ENCODE results near the gene FANCI. TPM values are rescaled to one million over a fixed set of nuclear protein-coding genes. Genes with fewer than 3 reads are reported as not detected.

FANCI gene
- total and polyA plus RNA-seq, 9 donors, result 12.7 to 23.5 (median 19.0) TPM

DNA sequence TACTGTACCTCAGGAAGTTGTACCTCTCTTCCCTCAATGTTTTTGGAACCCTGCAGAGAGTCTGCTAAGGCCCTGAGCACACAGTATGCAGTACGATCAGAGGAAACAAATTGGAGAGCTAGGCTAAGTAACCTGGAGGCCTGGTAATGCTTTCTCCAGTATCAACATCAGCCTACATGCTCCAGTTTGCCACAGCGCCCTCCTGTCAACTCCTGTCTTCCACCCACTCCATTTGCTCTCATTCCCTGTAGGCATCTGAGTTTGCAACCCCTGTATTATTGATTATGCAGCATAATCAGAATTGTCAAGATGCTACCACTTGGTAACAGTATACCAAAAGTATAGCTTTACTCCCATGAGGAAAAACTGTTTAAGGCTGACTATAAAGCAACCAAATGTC lies 76.4 kb downstream of the FANCI start:
- WGBS (ENCODE audit: insufficient coverage), result 100% methylated on average over 1 of the region's 2 CpGs

DNA sequence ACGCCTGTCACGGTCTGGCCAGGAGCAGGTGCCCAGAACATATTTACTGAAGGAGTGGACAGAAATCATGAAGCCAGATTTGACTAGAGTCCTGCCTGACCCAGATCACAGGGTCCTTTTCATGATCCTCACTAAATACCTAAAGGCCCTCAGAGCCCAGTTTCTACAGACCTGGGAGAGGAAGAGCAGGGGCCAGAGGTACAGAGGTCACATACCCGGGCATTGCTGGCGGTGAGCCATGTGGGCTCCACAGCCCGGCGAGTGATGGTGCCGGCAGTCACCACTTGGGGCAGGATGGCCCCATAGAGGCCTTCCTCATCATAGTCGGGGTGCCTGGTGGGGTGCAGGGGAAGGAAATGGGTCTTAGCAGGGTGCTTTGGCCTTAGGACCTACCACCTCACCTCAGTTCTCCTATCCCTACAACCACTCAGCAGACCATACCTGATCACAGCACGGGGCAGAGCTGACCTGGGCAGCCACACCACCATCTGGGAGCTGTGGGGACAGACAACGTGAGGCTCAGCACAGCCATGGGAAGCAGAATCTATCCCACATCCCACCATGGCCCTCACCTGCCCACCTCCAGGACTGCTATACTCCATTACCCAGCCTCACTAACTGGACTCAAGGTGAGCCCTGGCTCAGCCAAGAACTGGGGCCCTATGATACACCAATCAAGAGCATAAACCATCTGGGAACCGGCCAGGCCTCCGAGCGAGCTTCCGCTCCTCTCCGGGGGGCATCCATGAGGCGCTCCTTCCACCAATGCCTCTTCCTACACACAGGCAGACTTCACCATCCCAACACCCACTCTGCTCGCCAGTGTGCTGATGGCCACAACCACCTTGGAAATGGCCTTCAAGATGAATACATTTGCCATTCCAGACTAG lies 78.0 kb downstream of the FANCI start:
- no peak overlapping the region for H3K27ac ChIP-seq (ENCODE audit: low read length)
- no peaks in the 10 kb centered on the region for H3K9me3 ChIP-seq (replicated peaks; ENCODE audit: control insufficient read depth, low read depth, low read length)
- H3K4me1 ChIP-seq (ENCODE audit: control insufficient read depth, insufficient read depth, low read length), result no peaks in the 10 kb centered on the region
- DNase-seq, result no peak
- no peak overlapping the region for H3K4me3 ChIP-seq (ENCODE audit: low read length)
- no peaks in the 10 kb centered on the region for H3K27me3 ChIP-seq (ENCODE audit: control insufficient read depth, insufficient read depth, low read length)
- H3K36me3 ChIP-seq (ENCODE audit: control insufficient read depth, insufficient read depth, low read length), result peaks cover 93% of the 10 kb centered on the region
- 92% methylated on average over 8 of the region's 17 CpGs for WGBS (ENCODE audit: insufficient coverage)

More for the DNA sequence above, 76.4 kb downstream of the FANCI start:
- no peaks in the 10 kb centered on the region for H3K4me1 ChIP-seq (ENCODE audit: control insufficient read depth, insufficient read depth, low read length)
- H3K27ac ChIP-seq (ENCODE audit: low read length), result no peak overlapping the region
- peaks cover 94% of the 10 kb centered on the region for H3K36me3 ChIP-seq (ENCODE audit: control insufficient read depth, insufficient read depth, low read length)
- no peaks in the 10 kb centered on the region for H3K27me3 ChIP-seq (ENCODE audit: control insufficient read depth, insufficient read depth, low read length)
- no peak overlapping the region for H3K4me3 ChIP-seq (ENCODE audit: low read length)
- no peak for DNase-seq
- no peaks in the 10 kb centered on the region for H3K9me3 ChIP-seq (replicated peaks; ENCODE audit: control insufficient read depth, low read depth, low read length)

DNA sequence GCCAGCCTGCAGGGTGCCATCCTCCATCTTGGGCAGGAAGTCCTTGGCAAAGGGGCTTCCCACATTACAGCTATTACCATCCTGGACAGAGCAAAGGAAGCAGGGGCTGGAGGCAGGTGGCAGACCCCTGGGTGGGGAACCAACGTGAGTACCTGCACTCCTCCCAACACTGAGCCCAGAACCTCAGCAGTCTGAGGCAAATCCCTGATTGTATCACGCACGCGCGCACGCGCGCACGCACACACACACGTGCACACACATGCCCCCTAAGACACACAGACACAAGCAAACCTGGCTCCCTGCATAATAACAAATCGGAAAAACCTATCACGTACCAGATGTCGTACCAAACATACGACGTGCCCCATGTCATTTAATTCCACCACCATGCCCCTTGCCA lies 79.0 kb downstream of the FANCI start:
- 88% methylated on average over 14 of the region's 15 CpGs for WGBS (ENCODE audit: insufficient coverage)
- peaks cover 94% of the 10 kb centered on the region for H3K36me3 ChIP-seq (ENCODE audit: control insufficient read depth, insufficient read depth, low read length)

DNA sequence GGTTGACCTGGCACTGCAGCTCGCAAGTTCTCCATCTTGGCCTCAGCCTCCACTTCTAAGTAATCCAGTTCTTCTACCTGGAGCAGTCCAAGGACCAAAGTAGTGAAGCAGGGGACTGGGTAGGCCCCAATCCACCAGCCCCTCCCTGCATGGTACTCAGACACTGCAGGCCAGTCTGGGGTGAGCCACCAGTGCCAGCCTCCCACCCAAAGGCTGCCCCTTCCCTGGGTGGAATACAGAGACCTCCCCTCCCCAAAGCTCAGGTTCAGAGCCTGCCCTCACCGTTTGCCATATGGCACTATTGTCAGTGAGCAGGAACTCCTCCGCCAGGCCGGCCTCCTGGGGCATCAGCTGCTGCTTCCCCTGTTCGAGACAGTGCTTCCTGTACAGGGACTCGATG lies 80.0 kb downstream of the FANCI start:
- no peak overlapping the region for H3K4me3 ChIP-seq (ENCODE audit: low read length)
- H3K4me1 ChIP-seq (ENCODE audit: control insufficient read depth, insufficient read depth, low read length), result no peaks in the 10 kb centered on the region
- H3K27me3 ChIP-seq (ENCODE audit: control insufficient read depth, insufficient read depth, low read length), result no peaks in the 10 kb centered on the region
- 76% methylated on average over 5 of the region's 6 CpGs for WGBS (ENCODE audit: insufficient coverage)
- peaks cover 96% of the 10 kb centered on the region for H3K36me3 ChIP-seq (ENCODE audit: control insufficient read depth, insufficient read depth, low read length)
- no peak overlapping the region for H3K27ac ChIP-seq (ENCODE audit: low read length)
- no peak for DNase-seq
- H3K9me3 ChIP-seq (replicated peaks; ENCODE audit: control insufficient read depth, low read depth, low read length), result no peaks in the 10 kb centered on the region

More for the DNA sequence above, 79.0 kb downstream of the FANCI start:
- H3K4me1 ChIP-seq (ENCODE audit: control insufficient read depth, insufficient read depth, low read length), result no peaks in the 10 kb centered on the region
- H3K4me3 ChIP-seq (ENCODE audit: low read length), result no peak overlapping the region
- DNase-seq, result no peak
- no peaks in the 10 kb centered on the region for H3K27me3 ChIP-seq (ENCODE audit: control insufficient read depth, insufficient read depth, low read length)
- H3K27ac ChIP-seq (ENCODE audit: low read length), result no peak overlapping the region
- H3K9me3 ChIP-seq (replicated peaks; ENCODE audit: control insufficient read depth, low read depth, low read length), result no peaks in the 10 kb centered on the region

DNA sequence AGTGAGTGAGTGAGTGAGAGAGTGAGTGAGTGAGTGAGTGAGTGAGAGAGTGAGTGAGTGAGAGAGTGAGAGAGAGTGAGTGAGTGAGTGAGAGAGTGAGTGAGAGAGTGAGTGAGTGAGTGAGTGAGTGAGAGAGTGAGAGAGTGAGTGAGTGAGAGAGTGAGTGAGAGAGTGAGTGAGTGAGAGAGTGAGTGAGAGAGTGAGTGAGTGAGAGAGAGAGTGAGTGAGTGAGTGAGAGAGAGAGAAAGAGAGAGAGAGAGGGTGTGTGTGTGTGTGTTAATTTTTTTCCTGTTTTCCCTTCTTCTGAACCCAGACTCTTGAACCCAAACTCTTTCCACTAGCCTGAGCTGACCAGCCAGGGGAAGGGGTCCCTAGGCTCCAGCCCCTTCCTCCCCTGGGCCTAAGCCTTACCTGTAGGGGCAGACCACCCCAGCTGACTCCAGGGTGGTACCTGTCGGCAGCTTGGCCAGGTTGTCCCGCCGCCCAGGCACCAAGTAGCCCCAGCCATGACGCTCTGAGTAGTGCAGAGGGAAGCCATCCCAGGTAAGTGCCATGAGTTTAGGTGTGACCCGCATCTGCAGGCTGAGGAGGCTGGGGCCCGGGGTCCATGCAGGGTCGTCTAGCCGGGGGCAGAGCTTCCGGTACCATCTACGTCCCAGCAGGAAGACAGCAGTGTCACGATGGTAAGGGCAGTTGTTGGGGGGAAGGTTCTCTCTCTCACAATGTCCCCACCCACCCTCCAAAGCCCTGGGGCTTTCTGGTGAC lies 81.4 kb downstream of the FANCI start:
- Histone ChIP-seq H3K27me3 (ENCODE audit: control insufficient read depth, insufficient read depth, low read length) (no peaks in the 10 kb centered on the region), H3K36me3 (ENCODE audit: control insufficient read depth, insufficient read depth, low read length) (peaks cover 96% of the 10 kb centered on the region), H3K4me1 (ENCODE audit: control insufficient read depth, insufficient read depth, low read length) (peaks cover 9% of the 10 kb centered on the region), H3K9me3 (replicated peaks; ENCODE audit: control insufficient read depth, low read depth, low read length) (no peaks in the 10 kb centered on the region), H3K27ac (ENCODE audit: low read length) (no peak overlapping the region), H3K4me3 (ENCODE audit: low read length) (no peak overlapping the region)
- 94% methylated on average over 4 of the region's 11 CpGs for WGBS (ENCODE audit: insufficient coverage)
- DNase-seq, result no peak

DNA sequence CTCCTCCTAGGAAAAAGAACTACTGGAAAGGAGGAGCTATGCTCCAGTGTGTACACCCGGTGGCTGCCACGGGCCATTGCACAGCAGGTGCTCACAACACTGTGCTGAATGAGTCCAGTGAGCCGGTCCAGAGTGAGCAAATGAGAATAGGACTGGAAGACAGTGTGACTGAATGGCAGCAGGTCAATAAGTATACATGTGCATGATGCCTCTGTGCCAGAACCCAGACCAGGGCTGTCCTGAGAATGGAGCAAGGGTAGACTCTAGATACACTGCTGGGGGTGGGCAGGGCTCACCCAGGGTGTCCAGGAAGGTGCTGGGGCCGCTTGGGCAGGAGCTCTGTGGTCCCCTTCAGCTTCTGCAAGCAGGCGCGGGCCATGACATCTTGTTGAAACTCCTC lies 82.5 kb downstream of the FANCI start:
- H3K4me3 ChIP-seq (ENCODE audit: low read length), result no peak overlapping the region
- 81% methylated on average over 3 of the region's 6 CpGs for WGBS (ENCODE audit: insufficient coverage)
- H3K27ac ChIP-seq (ENCODE audit: low read length), result no peak overlapping the region
- H3K4me1 ChIP-seq (ENCODE audit: control insufficient read depth, insufficient read depth, low read length), result peaks cover 17% of the 10 kb centered on the region
- no peaks in the 10 kb centered on the region for H3K9me3 ChIP-seq (replicated peaks; ENCODE audit: control insufficient read depth, low read depth, low read length)
- DNase-seq, result no peak
- H3K36me3 ChIP-seq (ENCODE audit: control insufficient read depth, insufficient read depth, low read length), result peaks cover 96% of the 10 kb centered on the region
- no peaks in the 10 kb centered on the region for H3K27me3 ChIP-seq (ENCODE audit: control insufficient read depth, insufficient read depth, low read length)

DNA sequence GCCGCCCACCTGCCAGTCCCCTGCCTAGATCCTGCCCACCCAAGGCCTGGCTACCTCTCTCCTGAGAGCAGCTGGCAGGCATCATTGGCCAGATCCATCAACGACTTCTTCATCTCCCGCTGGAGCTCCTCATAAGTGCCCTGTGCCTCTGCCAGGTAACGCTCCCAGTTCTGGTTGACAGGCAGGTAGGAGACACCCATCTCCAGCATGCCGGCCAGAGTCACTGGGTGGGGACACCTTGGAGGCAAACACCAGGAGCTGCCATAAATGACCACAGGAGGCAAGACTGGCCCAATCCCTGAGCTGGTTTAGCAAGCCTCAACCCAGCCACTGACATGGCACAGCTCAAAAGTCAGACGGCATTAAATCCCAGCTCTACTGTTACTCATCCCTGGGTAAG lies 83.3 kb downstream of the FANCI start:
- Histone ChIP-seq H3K27ac (ENCODE audit: low read length) (no peak overlapping the region), H3K36me3 (ENCODE audit: control insufficient read depth, insufficient read depth, low read length) (peaks cover 94% of the 10 kb centered on the region), H3K4me3 (ENCODE audit: low read length) (no peak overlapping the region), H3K9me3 (replicated peaks; ENCODE audit: control insufficient read depth, low read depth, low read length) (no peaks in the 10 kb centered on the region), H3K27me3 (ENCODE audit: control insufficient read depth, insufficient read depth, low read length) (no peaks in the 10 kb centered on the region), H3K4me1 (ENCODE audit: control insufficient read depth, insufficient read depth, low read length) (peaks cover 22% of the 10 kb centered on the region)
- DNase-seq, result no peak
- 93% methylated on average over 5 of the region's 6 CpGs for WGBS (ENCODE audit: insufficient coverage)

DNA sequence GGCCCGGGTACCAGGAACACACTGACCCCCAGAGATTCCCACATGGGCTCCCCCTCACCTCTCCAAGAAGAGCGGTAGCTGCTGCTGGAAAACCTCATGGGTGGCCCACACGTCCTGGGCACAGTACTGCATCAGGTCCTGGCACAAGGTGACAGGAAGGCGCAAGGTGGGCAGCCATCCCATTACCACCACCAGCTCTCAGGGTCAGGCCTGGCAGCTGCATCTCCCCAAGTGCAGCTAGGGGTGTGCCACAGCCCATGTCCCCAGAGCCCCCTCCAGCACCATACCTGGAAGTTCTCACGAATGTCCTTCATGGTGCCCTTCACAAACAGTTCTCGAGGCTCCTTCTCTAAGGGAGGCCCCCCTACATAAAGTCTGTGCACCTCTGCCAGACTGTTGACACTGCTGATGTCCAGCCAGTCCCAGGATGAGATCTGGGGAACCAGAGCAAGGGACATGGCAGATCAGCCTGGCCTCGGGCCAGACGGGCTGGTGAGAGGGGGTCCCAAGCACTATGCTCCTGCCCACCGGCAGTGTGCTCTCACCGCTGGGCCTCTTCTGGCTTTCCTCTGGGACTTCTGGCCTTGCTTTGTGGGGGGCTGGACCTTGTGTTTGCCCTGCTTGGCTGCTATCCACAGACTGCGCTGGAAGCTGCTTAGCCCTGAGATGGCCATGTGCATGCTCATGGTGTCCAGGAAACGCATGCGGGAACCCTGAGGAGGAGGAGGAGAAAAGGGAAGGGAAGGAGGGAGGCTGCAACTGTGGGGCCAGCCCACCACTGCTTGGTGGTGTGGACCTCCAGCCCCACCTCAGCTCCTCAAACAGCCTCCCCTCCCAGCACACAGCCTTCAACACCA lies 84.8 kb downstream of the FANCI start:
- H3K27ac ChIP-seq (ENCODE audit: low read length), result no peak overlapping the region
- no peak for DNase-seq
- H3K4me1 ChIP-seq (ENCODE audit: control insufficient read depth, insufficient read depth, low read length), result peaks cover 32% of the 10 kb centered on the region
- H3K9me3 ChIP-seq (replicated peaks; ENCODE audit: control insufficient read depth, low read depth, low read length), result no peaks in the 10 kb centered on the region
- H3K36me3 ChIP-seq (ENCODE audit: control insufficient read depth, insufficient read depth, low read length), result peaks cover 86% of the 10 kb centered on the region
- WGBS (ENCODE audit: insufficient coverage), result 89% methylated on average over 12 of the region's 13 CpGs
- H3K4me3 ChIP-seq (ENCODE audit: low read length), result no peak overlapping the region
- no peaks in the 10 kb centered on the region for H3K27me3 ChIP-seq (ENCODE audit: control insufficient read depth, insufficient read depth, low read length)

DNA sequence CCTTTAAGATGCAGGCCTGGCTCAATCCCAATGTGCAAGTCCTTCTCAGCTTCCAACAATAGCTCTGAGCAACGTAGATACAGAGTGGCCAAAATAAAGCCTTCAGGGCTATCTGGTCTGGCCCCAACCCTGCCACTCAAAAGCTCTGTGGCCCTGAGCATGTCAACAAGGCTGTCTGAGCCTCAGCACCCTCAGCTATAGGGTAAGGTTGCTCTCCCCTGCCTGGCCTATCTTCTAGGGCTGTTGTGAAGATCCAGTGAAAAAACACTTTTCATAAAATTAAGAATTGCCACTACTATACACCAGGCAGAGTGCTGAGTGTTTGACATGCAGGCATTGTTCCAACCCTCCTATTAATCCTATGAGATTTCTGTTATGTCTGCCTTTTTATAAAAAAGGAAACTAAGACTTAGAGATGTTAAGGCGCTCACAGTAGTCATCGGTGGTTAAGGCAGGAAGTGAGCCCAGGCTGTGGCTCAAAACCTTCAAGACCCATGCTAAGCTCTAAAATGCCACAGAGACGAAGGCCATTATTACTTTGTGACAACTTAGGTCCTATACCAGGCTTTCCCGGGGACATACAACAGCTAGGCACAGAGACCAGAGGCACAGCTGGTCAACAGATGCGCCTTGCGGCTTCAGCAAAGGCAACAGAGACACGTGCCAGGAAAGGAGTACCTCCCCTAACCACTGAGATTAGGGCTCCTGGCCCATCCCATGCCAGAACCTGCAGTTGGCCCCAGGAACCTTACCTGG lies 85.7 kb downstream of the FANCI start:
- no peak overlapping the region for H3K4me3 ChIP-seq (ENCODE audit: low read length)
- no peaks in the 10 kb centered on the region for H3K27me3 ChIP-seq (ENCODE audit: control insufficient read depth, insufficient read depth, low read length)
- DNase-seq, result no peak
- peaks cover 78% of the 10 kb centered on the region for H3K36me3 ChIP-seq (ENCODE audit: control insufficient read depth, insufficient read depth, low read length)
- 90% methylated on average over 8 of the region's 8 CpGs for WGBS (ENCODE audit: insufficient coverage)
- no peak overlapping the region for H3K27ac ChIP-seq (ENCODE audit: low read length)
- peaks cover 38% of the 10 kb centered on the region for H3K4me1 ChIP-seq (ENCODE audit: control insufficient read depth, insufficient read depth, low read length)
- H3K9me3 ChIP-seq (replicated peaks; ENCODE audit: control insufficient read depth, low read depth, low read length), result no peaks in the 10 kb centered on the region
